Lower leg skin (tissue), 4 donors: ENCODE data around the gene CELA2B. TPM values are rescaled to one million over a fixed set of nuclear protein-coding genes. Genes with fewer than 3 reads are reported as not detected.

ENCODE experiments used
- DNase-seq, 2 donors: peaks; one replicate each; pipeline ENCODE4 v3.0.0-alpha.2; 2019; ENCODE audit warnings: low spot score in 2 of 2
- H3K4me3 ChIP-seq: fragments of 200-600 bp; sonication (generic); 2 replicates; pipeline ENCODE4 v1.5.1; 2017; ENCODE audit warnings: mild to moderate bottlenecking, low read depth; ENCODE audit not compliant: poor library complexity, severe bottlenecking
- POLR2A ChIP-seq, 2 donors: fragments of 450-650 bp; IDR thresholded peaks; one replicate each; pipeline ENCODE4 v1.6.1; 2016 to 2017; ENCODE audit warnings: antibody characterized with exemption in 2 of 2, mild to moderate bottlenecking in 1 of 2, moderate library complexity in 1 of 2
- WGBS, 2 donors: methylation state at CpG; one replicate each; pipeline ENCODE4 v1.1.5; 2018; 5-methylcytosine and 5-hydroxymethylcytosine counted together
- intact Hi-C: fragments of 100-400 bp; cut with DNase I; formaldehyde crosslinking; loops from one replicate; pipeline ENCODE4 v1.15.0; 2023; ENCODE audit warnings: low total_unique reads
- total RNA-seq, 4 donors: library from RNA; depleted of rRNA; stranded (reverse); fragments of >200 nt; gene quantifications; one replicate each; pipeline ENCODE4 v1.1.0, GENCODE V29; 2016
- TF ChIP-seq, protein P1 (sequence below), 3 donors: fragments of 450-650 bp; IDR thresholded peaks; one replicate each; pipeline ENCODE4 v1.5.1; 2016; ENCODE audit warnings: antibody characterized with exemption in 3 of 3, mild to moderate bottlenecking in 3 of 3, moderate library complexity in 2 of 3

CELA2B gene
- total RNA-seq, 4 donors from 2014 or later: 0.49 TPM; not detected in 3

DNA sequence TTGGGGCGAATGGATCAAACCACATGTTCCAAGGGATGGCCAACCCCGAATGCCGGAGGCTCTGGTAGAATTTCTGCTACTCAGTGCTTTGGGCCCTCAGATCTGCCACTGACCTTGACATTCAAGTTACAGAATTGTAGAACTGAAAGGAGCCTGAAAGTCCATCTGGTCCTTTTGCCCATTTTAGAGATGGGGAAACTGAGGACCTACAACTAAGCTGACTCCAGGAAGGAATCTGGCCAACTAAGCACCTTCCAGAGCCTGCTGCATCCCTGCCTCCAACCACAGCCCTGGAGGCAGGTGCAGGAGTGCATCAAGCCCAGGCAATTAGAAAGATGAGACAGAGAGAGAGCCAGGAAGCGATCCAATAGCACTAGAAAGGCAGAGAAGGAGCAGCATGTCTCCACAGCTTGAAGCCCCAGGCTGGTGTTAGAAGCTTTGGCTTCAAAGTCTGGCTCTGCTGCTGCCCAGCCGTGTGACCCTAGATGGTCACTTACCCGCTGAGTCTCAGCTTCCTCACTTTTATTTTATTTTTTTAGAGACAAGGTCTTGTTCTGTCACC, 38.9 kb upstream of the CELA2B start:
- DNase-seq: no peak
- TF ChIP-seq, protein P1, sequence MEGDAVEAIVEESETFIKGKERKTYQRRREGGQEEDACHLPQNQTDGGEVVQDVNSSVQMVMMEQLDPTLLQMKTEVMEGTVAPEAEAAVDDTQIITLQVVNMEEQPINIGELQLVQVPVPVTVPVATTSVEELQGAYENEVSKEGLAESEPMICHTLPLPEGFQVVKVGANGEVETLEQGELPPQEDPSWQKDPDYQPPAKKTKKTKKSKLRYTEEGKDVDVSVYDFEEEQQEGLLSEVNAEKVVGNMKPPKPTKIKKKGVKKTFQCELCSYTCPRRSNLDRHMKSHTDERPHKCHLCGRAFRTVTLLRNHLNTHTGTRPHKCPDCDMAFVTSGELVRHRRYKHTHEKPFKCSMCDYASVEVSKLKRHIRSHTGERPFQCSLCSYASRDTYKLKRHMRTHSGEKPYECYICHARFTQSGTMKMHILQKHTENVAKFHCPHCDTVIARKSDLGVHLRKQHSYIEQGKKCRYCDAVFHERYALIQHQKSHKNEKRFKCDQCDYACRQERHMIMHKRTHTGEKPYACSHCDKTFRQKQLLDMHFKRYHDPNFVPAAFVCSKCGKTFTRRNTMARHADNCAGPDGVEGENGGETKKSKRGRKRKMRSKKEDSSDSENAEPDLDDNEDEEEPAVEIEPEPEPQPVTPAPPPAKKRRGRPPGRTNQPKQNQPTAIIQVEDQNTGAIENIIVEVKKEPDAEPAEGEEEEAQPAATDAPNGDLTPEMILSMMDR (IDR thresholded peaks at IDR 0.05): no peak
- TF ChIP-seq POLR2A (IDR thresholded peaks at IDR 0.05): no peak
- no peak overlapping the region for H3K4me3 ChIP-seq
- WGBS, 2 donors: 93 to 96% methylated on average over 6 of the region's 6 CpGs
- intact Hi-C loops: no loop called here

DNA sequence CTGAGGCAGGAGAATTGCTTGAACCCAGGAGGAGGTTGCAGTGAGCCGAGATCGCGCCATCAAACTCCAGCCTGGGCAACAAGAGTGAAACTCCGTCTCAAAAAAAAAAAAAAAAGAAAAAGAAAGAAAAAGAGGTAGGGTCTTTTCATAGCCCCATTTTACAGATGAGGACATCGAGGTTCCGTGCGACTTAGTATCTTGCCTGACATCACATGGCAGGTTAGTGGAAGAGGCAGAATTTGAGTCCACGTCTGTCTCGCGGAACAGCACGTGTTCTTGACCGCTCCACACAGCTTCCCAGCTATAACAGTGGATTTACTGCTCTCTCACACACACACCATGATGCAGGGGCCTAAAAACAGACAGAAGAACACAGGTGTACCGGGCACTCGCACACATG, 36.6 kb upstream of the CELA2B start:
- DNase-seq: no peak
- WGBS, 2 donors: 87 to 94% methylated on average over 14 of the region's 14 CpGs
- TF ChIP-seq, protein P1 (IDR thresholded peaks at IDR 0.05): no peak
- no peak for TF ChIP-seq POLR2A (IDR thresholded peaks at IDR 0.05)
- H3K4me3 ChIP-seq: no peak overlapping the region
- intact Hi-C loops: no loop called here

DNA sequence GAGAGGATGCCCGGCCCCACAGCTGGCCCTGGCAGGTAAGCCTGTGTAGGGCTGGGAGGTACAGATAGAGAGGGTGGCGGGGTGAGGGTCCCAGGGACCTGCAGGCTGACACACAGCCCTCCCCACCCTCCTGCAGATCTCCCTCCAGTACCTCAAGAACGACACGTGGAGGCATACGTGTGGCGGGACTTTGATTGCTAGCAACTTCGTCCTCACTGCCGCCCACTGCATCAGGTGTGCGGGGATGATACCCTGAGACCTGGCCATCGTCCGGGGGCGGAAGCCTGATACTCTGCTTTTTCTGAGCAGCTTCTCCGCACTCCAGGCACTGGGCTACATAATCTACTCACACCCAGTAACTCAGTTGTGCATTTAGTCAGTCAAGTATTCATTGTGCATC, 35.5 kb upstream of the CELA2B start:
- H3K4me3 ChIP-seq: no peak overlapping the region
- 93% methylated on average over 13 of the region's 13 CpGs for WGBS, 2 donors
- no peak for DNase-seq
- intact Hi-C loops: no loop called here
- TF ChIP-seq, protein P1 (IDR thresholded peaks at IDR 0.05): no peak
- TF ChIP-seq POLR2A (IDR thresholded peaks at IDR 0.05): no peak

DNA sequence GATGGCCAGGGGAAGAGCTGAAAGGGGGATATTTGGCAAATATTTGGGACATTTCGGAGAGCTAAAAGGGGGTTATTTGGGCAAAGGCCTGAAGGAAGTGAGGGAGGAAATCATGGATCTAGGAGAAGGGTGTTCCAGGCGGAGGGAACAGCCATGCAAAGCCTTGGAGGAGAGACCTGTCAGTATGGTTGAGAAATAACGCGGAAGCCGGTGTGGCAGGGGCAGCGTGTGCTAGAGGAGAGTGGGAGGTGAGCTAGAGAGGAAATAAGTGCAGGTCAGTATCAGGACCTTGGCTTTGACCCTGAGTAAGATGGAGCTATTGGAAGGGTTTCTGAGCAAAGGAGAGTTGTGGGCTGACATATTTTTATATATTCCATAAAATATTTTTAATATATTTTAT, 34.7 kb upstream of the CELA2B start:
- intact Hi-C loops: no loop called here
- 87 to 92% methylated on average over 6 of the region's 6 CpGs for WGBS, 2 donors
- DNase-seq: no peak
- TF ChIP-seq POLR2A (IDR thresholded peaks at IDR 0.05): no peak
- TF ChIP-seq, protein P1 (IDR thresholded peaks at IDR 0.05): no peak
- H3K4me3 ChIP-seq: no peak overlapping the region

DNA sequence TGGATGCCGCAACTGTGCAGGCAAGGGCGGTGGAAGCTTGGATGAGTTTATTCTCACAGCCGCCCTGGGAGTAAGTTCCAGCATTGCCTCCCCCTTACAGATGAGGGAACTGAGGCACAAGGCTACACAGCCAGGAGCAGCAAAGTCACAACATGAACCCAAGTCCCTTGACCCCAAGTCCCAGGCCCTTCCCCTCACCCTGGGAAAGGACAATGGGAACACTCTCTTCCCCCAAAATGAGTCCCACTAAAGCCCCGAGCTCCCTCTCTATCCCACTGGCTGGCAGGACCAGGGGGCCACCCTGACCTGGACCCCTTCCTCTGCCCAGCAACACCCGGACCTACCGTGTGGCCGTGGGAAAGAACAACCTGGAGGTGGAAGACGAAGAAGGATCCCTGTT, 33.8 kb upstream of the CELA2B start:
- WGBS, 2 donors: 90 to 91% methylated on average over 8 of the region's 8 CpGs
- no peak for DNase-seq
- intact Hi-C loops: no loop called here
- TF ChIP-seq, protein P1 (IDR thresholded peaks at IDR 0.05): no peak
- no peak for TF ChIP-seq POLR2A (IDR thresholded peaks at IDR 0.05)
- no peak overlapping the region for H3K4me3 ChIP-seq

DNA sequence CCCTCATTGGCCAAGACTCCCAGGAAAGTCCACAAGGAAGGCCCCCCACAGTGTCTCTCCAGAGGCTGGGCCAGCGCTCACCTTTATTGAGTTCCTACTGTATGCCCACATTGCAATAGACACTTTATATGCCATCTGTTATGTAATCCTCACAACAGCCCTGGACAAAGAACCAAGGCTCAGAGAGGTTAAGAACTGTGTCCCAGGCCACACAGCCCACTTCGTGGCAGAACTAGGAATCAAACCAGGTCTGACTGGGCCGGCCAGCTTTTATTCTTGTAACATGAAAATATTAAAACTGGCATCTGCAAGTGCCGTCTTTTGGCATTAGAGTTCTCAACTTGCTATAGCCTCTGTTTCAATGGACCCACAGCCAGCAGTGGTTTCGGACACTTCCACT, 33.1 kb upstream of the CELA2B start:
- intact Hi-C loops: no loop called here
- TF ChIP-seq, protein P1 (IDR thresholded peaks at IDR 0.05): no peak
- TF ChIP-seq POLR2A (IDR thresholded peaks at IDR 0.05): no peak
- WGBS, 2 donors: 84 to 90% methylated on average over 5 of the region's 5 CpGs
- H3K4me3 ChIP-seq: no peak overlapping the region
- no peak for DNase-seq
